Keratinocyte (primary cell): ENCODE measurements around the gene CDCP1. TPM values are rescaled to one million over a fixed set of nuclear protein-coding genes. Genes with fewer than 3 reads are reported as not detected.
A peak's percentile ranks its signal among the peaks of the same experiment; 100 is the strongest.

Source experiments
- DNase-seq: peaks from one replicate; pipeline ENCODE4 v3.0.0-alpha.2; 2011; ENCODE audit warnings: low read depth, missing footprints, low spot score
- FAIRE-seq: peaks from 2 replicates; lab custom pipeline; 2011; peaks lifted over from hg19 to GRCh38; lab: Jason Lieb, UNC
- H2AFZ ChIP-seq: 2 replicates; pipeline ENCODE4 v1.6.0; 2012; ENCODE audit warnings: low read length, control low read depth, inconsistent platforms; ENCODE audit not compliant: control insufficient read depth
- H3K27ac ChIP-seq: 2 replicates; pipeline ENCODE4 v1.5.1; 2011; ENCODE audit warnings: low read length; ENCODE audit not compliant: control insufficient read depth, insufficient read depth
- H3K27me3 ChIP-seq: 3 replicates; pipeline ENCODE4 v1.6.0; 2011; ENCODE audit warnings: low read length; ENCODE audit not compliant: control insufficient read depth, insufficient read depth; ENCODE audit errors: extremely low read depth
- H3K36me3 ChIP-seq, 2 experiments: 2 replicates in 1 of 2; 3 replicates in 1 of 2; pipeline ENCODE4 v1.5.1; 2011; ENCODE audit warnings: low read length in 2 of 2, mild to moderate bottlenecking in 1 of 2; ENCODE audit not compliant: control insufficient read depth in 2 of 2, insufficient read depth in 2 of 2; ENCODE audit errors: extremely low read depth in 1 of 2
- H3K4me1 ChIP-seq: 3 replicates; pipeline ENCODE4 v1.5.1; 2011; ENCODE audit warnings: low read length; ENCODE audit not compliant: control insufficient read depth, insufficient read depth; ENCODE audit errors: extremely low read depth
- H3K4me2 ChIP-seq: 3 replicates; pipeline ENCODE4 v1.6.0; 2011; ENCODE audit warnings: low read depth, low read length; ENCODE audit not compliant: control insufficient read depth, insufficient read depth; ENCODE audit errors: extremely low read depth
- H3K4me3 ChIP-seq, 3 experiments: fragments of 200-600 bp in 1 of 3; sonication (generic) in 1 of 3; 2 replicates in 2 of 3; 3 replicates in 1 of 3; pipeline ENCODE4 v1.5.1; 2011 to 2016; ENCODE audit warnings: low read length in 3 of 3, mild to moderate bottlenecking in 3 of 3, control low read depth in 2 of 3, inconsistent platforms in 1 of 3, low read depth in 1 of 3, mixed read lengths in 1 of 3, mixed run types in 1 of 3, moderate library complexity in 1 of 3; ENCODE audit not compliant: control insufficient read depth in 2 of 3, insufficient read depth in 2 of 3; ENCODE audit errors: extremely low read depth in 1 of 3
- H3K79me2 ChIP-seq: 2 replicates; pipeline ENCODE4 v1.6.0; 2012; ENCODE audit warnings: low read length; ENCODE audit not compliant: control insufficient read depth, insufficient read depth
- H3K9ac ChIP-seq: 3 replicates; pipeline ENCODE4 v1.6.0; 2011; ENCODE audit warnings: low read length; ENCODE audit not compliant: control insufficient read depth, insufficient read depth; ENCODE audit errors: extremely low read depth
- H3K9me1 ChIP-seq: 3 replicates; pipeline ENCODE4 v1.6.0; 2011; ENCODE audit warnings: low read length; ENCODE audit not compliant: control insufficient read depth, insufficient read depth; ENCODE audit errors: extremely low read depth
- H3K9me3 ChIP-seq: 2 replicates; pipeline ENCODE4 v1.5.1; 2012; ENCODE audit warnings: low read depth, low read length; ENCODE audit not compliant: control insufficient read depth
- H4K20me1 ChIP-seq: 3 replicates; pipeline ENCODE4 v1.6.0; 2011; ENCODE audit warnings: low read length; ENCODE audit not compliant: control insufficient read depth, insufficient read depth; ENCODE audit errors: extremely low read depth
- CTCF ChIP-seq, 3 experiments: IDR thresholded peaks in 1 of 3; conservative IDR thresholded peaks in 1 of 3; optimal IDR thresholded peaks in 1 of 3; 2 replicates in 2 of 3; 3 replicates in 1 of 3; pipeline versions ENCODE3 to v1.5.1; 2011; ENCODE audit warnings: low read length in 3 of 3, mild to moderate bottlenecking in 3 of 3, moderate library complexity in 2 of 3, control low read depth in 1 of 3, inconsistent platforms in 1 of 3; ENCODE audit not compliant: insufficient read depth in 2 of 3; ENCODE audit errors: extremely low read depth in 1 of 3
- EZH2 ChIP-seq: IDR thresholded peaks from one replicate; pipeline ENCODE4 v1.6.1; 2012; ENCODE audit warnings: inconsistent platforms, mild to moderate bottlenecking, low read length, moderate library complexity
- dilution Hi-C: fragments of 300-500 bp; cut with MboI; formaldehyde crosslinking; loops from one replicate; pipeline ENCODE4 v1.7.0; 2020; ENCODE audit warnings: low sequenced_read_pairs; ENCODE audit not compliant: extremely low pct_ligation_motif_present
- polyA plus RNA-seq, 5 experiments: library from polyadenylated mRNA; depleted of rRNA in 3 of 5; stranded (reverse) in 3 of 5; stranded (forward) in 1 of 5; unstranded in 1 of 5; fragments of >200 nt; gene quantifications; 1 replicate in 1 of 5; 2 replicates in 3 of 5; 3 replicates in 1 of 5; pipeline versions ENCODE4 v1.2.1 to v1.2.3, GENCODE V29; 2011 to 2012; ENCODE audit warnings: missing spikeins in 2 of 5, low read depth in 1 of 5, low replicate concordance in 1 of 5

Gene CDCP1
- polyA plus RNA-seq, 1 donor (not counting 4 experiments of a cell fraction or from before 2014, with no cell fraction given) = 85.8 TPM

- FAIRE-seq (no peak), DNase-seq (no peak)
- Histone ChIP-seq H3K9me1 (no peaks in the 10 kb centered on the region), H3K4me2 (peak overlapping the region; percentile 76), H3K9me3 (no peaks in the 10 kb centered on the region), H2AFZ (peak overlapping the region; percentile 81), H3K36me3 (no peaks in the 10 kb centered on the region), H3K27me3 (no peaks in the 10 kb centered on the region), H3K4me3 (peak overlapping the region in 2 of 3 experiments; percentile 30 to 47), H4K20me1 (no peaks in the 10 kb centered on the region), H3K4me1 (peaks cover 15% of the 10 kb centered on the region), H3K27ac (no peak overlapping the region), H3K79me2 (no peaks in the 10 kb centered on the region), H3K9ac (no peak overlapping the region)
- TF ChIP-seq CTCF (optimal IDR thresholded peaks at IDR 0.05 in 1 of 3, IDR thresholded peaks at IDR 0.05 in 1 of 3, conservative IDR thresholded peaks at IDR 0.05 in 1 of 3; ENCODE audit: extremely low read depth in 1 of 3, insufficient read depth in 2 of 3, low read length in 3 of 3) (peak in 1 of 3 experiments; percentile 1), EZH2 (no peak)
- dilution Hi-C loops = no loop called here
Measured at GRCh38 chr3:45035441-45036301, 110.5 kb downstream of the CDCP1 start.

GRCh38 chr3:45034612-45035252, 111.4 kb downstream of the CDCP1 start:
- no peaks in the 10 kb centered on the region for H3K9me3 ChIP-seq
- DNase-seq (no peak), FAIRE-seq (no peak)
- H2AFZ ChIP-seq = no peak overlapping the region
- H3K4me2 ChIP-seq = no peak overlapping the region
- H3K36me3 ChIP-seq = no peaks in the 10 kb centered on the region
- no peaks in the 10 kb centered on the region for H4K20me1 ChIP-seq
- H3K4me3 ChIP-seq = no peak overlapping the region
- no peaks in the 10 kb centered on the region for H3K27me3 ChIP-seq
- H3K79me2 ChIP-seq = no peaks in the 10 kb centered on the region
- H3K27ac ChIP-seq = no peak overlapping the region
- H3K4me1 ChIP-seq = peaks cover 10% of the 10 kb centered on the region
- dilution Hi-C loops = no loop called here
- TF ChIP-seq CTCF (optimal IDR thresholded peaks at IDR 0.05 in 1 of 3, IDR thresholded peaks at IDR 0.05 in 1 of 3, conservative IDR thresholded peaks at IDR 0.05 in 1 of 3; ENCODE audit: extremely low read depth in 1 of 3, insufficient read depth in 2 of 3, low read length in 3 of 3) (no peak), EZH2 (no peak)
- H3K9me1 ChIP-seq = no peaks in the 10 kb centered on the region
- no peak overlapping the region for H3K9ac ChIP-seq
